Ovary (tissue), 3 donors: ENCODE results near the gene SEC24D.

ENCODE experiments used
- EP300 ChIP-seq: sonication (generic); formaldehyde crosslinking; IDR thresholded peaks from one replicate; pipeline ENCODE4 v1.6.1; 2017; ENCODE audit warnings: antibody characterized with exemption
- POLR2A ChIP-seq: fragments of 450-650 bp; IDR thresholded peaks from one replicate; pipeline ENCODE4 v1.6.1; 2017; ENCODE audit warnings: antibody characterized with exemption, mild to moderate bottlenecking, moderate library complexity
- TF ChIP-seq, protein P1 (sequence below), 3 donors: fragments of 450-650 bp in 2 of 3; fragments of 200-600 bp in 1 of 3; IDR thresholded peaks; one replicate each; pipeline versions ENCODE4 v1.5.1 to v1.8.0; 2016 to 2022; ENCODE audit warnings: antibody characterized with exemption in 3 of 3, mild to moderate bottlenecking in 1 of 3
- donor health status: DM: no; HTN: no; CAD: no.

DNA sequence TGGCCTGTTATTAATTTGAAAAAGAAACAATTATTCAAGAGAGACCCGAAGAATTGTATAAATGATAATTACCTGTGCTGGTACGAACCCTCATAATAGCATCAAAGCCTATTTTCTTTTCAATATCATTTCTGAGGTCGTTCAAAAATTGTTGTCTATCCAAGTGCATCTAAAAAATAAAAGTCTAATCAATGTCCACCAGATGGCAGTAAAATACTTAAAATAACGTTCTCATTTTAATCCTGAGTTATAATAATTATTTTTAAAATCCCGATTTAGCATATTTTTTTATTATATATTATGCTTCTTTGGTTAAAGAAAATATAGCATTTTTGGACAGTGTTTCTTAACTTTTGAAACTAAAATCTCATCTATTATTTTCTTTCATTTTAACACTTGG, 95.1 kb downstream of the SEC24D start:
- TF ChIP-seq, protein P1, sequence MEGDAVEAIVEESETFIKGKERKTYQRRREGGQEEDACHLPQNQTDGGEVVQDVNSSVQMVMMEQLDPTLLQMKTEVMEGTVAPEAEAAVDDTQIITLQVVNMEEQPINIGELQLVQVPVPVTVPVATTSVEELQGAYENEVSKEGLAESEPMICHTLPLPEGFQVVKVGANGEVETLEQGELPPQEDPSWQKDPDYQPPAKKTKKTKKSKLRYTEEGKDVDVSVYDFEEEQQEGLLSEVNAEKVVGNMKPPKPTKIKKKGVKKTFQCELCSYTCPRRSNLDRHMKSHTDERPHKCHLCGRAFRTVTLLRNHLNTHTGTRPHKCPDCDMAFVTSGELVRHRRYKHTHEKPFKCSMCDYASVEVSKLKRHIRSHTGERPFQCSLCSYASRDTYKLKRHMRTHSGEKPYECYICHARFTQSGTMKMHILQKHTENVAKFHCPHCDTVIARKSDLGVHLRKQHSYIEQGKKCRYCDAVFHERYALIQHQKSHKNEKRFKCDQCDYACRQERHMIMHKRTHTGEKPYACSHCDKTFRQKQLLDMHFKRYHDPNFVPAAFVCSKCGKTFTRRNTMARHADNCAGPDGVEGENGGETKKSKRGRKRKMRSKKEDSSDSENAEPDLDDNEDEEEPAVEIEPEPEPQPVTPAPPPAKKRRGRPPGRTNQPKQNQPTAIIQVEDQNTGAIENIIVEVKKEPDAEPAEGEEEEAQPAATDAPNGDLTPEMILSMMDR (IDR thresholded peaks at IDR 0.05) = peak in 2 of 3 donors; percentile 40 to 57
- TF ChIP-seq POLR2A (no peak), EP300 (no peak)
